NK-92 treated with Interleukin-12 subunit alpha and Interleukin-12 subunit beta, amount 100 ng/mL, for 24 hours (cell line): ENCODE data around the gene MEF2D.

Experiments
- DNase-seq: peaks from one replicate; lab custom pipeline; 2025; lab: John Stamatoyannopoulos, UW

Gene MEF2D

DNA sequence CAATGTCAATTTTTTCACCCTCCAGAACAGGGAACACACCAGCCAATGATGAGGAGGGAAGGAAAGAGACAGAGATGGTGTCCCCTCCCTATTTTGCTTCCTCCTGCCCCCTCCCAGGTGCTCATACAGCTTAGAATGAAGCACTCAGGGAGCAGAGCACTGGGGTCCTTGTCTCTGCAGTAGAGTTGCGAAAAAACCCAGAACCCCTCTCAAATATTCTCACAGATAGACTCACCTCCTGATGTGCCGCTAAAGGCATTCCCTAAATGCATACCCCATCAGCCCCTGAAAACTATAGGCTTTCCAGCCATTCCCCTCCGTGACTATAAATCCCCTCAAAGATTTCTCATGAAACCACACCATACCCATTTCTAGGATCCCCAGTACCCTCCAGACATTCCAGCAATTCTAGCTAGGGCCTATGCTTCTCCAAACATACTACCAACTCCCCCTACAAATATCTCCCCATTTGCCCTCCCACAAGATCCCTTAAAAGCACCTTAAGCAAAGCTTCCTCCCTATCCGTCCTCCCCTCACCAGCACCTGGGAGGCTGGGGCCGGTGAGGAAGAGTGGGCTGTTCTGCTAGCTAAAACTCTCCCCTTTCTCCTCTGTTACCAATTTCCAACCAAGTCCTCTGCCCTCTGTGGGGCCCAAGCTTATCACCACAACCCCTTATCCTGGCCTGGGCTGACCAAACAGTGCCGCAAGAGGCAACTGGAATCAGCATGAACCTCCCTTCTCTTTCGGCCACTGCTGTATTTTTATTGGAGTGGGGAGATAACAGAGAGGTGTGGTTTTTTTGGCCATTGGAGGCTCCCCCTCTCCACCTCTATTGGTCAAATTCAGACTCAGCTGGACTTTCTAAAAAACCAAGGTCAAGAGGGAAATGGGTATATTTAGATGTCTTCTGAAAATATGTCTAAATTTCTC lies 76.9 kb downstream of the MEF2D start:
- DNase-seq: no peak

DNA sequence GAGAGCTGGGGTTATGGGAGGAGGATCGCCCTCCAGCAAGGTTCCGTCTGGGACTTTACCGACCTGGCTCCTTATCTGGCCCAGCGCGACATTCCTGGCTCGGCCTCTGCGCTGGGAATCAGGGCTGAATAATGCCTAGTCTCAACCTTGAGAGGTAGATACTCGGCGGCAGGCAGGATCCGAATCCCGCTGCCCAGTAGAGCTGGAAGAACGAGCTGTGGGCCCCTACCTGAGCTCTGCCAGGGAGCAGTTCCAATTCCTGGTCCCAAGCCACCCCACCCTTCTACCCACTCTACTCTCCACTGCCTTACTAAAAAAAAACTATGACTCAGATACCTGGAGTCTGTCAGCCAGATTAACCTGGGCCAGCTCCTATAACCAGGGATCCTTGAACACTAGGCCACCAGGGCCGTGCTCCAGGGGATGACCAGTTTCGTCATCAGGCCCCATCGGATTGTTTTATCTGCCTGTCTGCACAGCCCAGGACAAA lies 77.9 kb downstream of the MEF2D start:
- no peak for DNase-seq

DNA sequence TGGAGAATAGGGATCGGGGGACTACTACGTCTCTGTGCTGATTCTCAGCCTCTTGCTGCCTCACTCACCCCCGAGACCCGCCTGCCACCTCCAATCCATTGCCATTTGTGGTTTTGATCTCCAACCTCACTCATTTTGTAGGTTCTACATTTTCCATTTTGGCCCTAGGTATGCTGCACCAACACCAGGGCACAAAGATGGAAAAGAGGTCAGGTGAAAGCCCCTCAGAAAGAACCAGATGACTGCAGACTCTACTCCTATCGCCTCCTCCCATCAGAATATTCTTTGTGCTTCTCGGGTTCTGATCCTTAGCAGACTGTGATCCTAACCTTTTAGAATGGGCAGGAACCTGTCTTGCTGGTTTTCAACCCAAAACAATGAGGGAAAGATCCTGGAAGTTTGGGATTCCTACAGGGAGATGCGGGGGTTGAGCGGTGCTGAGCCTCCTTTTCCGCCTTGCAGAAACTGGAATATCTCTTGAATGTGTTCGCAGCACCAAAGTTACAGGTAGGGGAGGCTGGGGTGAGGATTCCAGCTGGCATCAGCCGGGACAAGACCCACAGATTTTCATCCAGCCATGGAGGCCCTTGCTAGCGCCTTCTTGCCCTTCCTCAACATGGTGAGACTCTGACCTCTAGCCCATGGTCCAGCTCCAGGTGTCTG lies 78.5 kb downstream of the MEF2D start:
- no peak for DNase-seq

DNA sequence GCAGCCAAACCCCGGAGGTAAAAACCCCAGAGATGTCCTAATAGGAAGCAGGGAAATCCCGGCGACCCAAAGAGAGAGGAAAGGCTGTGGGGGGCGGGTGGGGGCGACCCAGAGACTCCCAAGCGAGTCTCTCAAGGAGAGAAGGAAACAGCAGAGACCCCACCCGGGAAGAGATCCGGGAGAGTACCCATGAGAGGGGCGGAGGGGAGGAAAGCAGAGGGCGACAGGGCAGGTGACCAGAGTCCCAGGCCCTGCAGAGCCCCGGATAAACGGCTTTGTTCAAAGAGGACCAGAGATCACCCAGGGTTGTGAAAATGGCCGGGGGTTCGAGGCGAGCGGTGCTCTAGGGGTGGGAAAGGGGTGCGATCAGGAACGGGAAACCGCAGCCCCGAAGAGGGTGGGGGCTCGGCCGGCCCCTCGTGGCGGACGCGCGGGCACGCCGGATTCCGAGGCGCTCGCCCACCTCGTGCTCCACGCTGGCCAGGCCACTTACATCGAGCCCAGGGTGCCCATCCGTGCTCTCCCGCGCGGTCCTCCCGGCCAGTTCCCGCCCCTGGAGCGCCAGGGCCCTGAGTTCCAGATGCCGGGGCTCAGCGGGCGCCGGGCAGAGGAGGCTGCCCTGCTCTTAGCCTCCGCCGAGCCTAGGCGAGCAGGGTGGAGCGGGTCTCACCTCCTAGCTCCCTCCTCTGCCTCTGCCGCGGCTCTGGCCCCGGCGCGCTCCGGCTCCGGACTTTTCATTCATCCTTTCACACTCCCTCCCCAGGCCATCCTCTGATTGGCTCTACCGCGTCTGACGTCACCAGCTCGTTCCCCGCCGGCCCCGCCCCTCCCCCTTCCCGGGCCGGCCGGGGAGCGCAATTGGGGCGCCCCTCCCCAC lies 79.3 kb downstream of the MEF2D start:
- DNase-seq: no peak

DNA sequence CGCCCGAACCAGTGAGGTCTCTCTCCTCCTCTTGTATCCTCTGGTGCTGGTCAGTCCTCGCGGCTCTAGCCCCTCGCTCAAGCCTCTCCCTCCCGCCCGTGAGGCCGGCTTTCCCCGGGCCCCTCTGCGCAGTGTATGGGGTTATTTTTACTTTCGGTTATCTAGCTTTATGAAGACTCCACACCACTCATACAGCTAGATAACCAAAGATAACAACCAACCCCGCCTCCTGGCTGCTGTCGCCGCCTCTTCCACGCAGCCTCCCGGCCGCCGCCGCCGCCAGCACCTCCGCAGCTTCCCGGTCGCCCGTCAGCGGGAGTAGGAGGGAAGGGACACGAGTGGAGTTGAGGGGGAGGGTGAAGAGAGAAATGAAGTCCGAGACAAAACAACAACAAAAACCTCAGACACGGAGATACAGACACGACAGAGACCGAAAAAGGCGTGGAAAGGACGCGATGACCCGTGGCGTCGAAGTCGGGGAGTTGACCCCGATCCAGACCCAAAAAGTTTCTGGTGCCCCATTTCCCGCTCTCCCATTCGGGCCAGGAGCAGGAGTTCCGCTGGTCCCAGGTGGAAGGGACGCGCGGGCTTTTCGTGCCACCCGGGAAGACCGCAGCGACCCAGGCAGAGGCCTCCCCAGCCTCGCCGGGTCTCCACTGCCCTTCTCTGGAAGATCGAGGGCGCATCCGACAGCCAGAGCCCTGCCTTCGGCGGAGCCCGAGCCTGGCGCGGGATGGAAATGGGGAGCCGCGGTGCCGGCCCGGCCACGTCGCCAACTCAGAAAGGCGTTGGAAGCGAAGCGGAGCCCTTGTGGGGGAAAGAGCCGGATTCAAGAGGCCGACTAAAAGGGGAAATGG lies 80.1 kb downstream of the MEF2D start:
- no peak for DNase-seq

DNA sequence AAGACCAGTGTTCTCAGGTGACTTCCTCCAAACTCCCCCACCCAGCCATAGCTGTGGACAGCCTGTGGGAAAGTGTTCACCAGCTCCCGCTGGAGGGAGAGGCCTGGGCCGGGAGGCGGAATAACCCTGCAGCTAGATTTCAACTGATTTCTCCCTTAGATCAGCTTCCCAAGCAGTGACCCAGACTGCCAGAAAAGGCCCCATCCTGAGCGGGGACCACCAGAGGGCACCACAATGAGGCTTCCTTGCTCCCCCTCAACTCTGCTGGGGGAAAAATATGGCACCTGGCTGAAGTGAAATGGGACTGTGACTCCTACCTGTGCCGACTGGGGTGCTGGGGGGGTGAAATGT lies 80.7 kb downstream of the MEF2D start:
- no peak for DNase-seq

DNA sequence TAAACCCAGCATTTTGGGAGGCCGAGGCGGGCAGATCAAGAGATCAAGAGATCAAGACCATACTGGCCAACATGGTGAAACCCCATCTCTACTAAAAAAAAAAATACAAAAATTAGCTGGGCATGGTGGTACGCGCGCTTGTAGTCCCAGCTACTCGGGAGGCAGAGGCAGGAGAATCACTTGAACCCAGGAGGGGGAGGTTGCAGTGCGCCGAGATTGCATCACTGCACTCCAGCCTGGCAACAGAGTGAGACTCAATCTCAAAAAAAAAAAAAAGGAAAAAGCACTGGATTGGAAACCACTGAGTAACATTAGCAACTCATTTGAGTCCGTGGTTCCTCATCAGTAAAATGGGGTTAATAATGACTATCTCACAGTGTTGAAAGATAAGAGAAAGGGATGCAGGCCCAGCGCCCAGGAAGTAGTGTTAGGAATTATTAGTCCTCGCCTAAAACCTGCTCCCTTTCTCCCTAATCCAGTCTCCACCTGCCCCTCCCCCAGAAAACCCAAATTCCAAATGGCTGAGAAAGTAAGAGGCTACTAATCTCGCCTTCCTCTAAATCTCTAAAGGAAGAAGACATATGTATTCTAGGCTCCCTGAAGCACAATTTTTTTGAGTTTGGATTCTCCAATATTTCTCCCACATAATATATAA lies 82.0 kb downstream of the MEF2D start:
- no peak for DNase-seq

DNA sequence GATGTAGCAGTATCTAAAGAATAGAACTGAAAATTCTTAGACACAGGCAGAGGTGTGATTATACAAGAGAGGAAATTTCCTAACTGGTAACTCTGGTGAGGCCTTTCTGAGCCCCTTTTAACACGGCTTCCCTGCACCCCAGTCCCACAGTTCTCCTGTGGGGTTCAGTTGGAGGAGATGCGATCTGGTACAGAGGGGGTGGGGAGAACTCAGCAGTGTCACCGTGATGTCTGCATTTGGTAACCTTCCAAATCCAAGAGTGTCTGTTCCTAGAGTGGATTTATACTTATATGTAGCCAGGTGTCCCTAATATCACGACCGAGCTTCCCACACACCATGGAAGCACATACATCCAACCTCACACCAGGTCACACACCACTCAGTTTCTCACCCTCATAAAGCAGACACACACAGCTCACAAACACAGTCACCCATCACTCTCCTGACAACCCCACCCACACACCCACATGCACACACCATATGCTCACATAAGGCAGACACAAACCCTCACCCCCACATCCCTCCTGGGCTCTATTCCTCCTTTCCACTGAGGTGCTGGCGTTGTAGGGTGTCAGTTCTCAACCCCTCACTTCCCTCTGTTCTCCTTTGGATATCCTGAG lies 83.1 kb downstream of the MEF2D start:
- no peak for DNase-seq

DNA sequence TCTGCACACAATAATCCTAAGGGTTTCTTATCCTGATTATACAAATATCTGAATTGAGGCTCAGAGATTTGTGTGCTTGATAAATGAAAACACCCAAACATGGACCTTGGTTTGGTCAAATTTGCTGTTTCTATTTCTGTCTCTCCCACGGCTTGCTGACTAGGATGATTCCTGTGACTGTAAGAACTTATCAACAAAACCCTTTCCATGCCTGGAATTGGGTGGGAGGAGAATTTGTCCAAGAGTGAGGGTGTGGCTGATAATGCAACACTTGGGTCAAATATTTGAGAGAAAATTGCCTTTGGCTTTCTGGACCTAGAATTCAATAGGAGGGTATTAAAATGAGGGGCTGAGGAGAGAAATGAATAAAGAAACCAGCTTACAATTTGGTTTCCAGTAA lies 83.6 kb downstream of the MEF2D start:
- no peak for DNase-seq

DNA sequence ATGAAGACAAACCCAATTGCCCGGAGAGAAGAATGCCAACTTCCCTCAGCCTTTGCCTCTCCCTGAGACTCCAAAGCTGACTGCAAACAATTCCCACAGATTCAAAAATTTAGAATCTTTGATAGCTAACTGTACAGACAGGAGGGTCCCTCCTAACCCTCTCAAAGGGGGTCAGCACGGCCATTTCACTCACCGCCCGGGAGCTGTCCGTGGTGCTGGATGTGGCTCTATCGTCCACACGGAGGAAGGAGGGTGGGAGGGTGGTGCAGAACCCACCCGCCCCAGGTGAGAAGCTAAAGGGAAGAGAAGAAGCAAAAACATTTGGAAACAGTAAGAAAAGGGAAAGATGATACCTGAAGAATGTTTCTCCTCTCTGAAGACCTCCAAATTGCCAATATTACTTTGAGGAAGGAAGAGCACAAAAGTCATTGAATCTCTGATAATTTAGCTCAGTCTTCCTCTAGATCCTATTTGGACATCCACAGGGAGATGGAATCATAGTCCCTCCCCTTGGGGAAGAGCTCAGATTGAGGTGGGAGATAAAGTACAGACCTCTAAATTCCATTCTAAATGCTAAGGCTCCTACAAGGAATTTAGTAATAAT lies 86.0 kb downstream of the MEF2D start:
- DNase-seq: no peak
